Cerebellar nuclear complex (tissue), 1 donor: Measurements from ENCODE around the gene SLC23A1.

Source experiments
- DNase-seq, 2 experiments: peaks; one replicate each; lab custom pipeline; 2025; lab: John Stamatoyannopoulos, UW

Gene SLC23A1

DNA sequence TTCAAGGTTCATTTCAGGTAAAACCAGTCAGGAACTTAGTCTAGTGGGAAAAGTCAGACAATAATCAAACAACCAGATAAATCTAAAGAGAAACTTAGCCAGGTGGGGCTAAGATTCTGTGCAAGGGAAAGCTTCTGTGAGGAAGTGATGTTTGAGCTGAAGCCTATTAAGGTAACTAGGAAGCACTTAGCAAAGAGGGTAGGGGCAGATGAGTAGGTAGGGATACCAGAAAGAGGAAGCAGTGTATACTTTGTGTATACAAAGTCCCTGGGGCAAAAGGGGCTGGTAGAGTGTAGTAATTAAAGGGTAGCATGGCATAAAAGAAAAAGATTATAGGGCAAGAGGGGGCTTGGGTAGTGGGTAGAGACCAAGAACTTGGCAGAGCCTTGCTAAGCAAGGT lies 24.4 kb upstream of the SLC23A1 start:
- DNase-seq: no peak

DNA sequence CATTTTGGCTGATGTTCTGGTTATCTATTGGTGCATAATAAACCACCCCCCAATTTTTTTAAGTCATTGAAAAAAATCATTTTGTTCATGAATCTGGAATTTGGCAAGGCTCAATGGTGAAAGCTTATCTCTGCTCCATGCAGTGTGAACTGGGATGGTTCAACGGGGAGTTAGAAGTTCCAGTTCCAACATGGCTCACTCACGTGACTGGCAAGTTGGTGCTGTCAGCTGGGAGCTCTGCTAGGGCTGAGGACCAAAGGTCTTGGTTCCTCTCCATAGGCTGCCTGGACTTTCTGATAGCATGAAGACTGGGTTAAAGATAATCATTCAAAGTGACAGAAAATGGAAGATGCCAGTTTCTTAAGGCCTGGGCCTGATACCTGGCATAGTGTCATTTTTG lies 23.9 kb upstream of the SLC23A1 start:
- DNase-seq: no peak

DNA sequence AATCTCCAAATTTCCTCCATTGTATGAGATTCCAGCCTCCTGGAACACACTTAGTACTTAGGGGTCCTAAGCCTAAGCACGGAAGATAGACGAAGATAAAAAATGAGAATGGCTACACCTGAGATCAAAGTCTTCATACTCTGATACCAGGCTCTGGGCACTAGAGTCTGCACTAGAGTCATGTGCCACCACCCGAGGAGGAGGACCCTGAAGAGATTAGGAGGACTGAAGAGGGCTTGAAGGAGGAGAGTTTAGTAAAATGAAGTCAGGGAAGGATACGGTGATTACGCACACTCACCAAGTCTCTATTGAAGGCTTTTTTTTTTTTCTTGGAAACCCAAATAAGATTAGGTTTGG lies 21.4 kb upstream of the SLC23A1 start:
- no peak for DNase-seq

DNA sequence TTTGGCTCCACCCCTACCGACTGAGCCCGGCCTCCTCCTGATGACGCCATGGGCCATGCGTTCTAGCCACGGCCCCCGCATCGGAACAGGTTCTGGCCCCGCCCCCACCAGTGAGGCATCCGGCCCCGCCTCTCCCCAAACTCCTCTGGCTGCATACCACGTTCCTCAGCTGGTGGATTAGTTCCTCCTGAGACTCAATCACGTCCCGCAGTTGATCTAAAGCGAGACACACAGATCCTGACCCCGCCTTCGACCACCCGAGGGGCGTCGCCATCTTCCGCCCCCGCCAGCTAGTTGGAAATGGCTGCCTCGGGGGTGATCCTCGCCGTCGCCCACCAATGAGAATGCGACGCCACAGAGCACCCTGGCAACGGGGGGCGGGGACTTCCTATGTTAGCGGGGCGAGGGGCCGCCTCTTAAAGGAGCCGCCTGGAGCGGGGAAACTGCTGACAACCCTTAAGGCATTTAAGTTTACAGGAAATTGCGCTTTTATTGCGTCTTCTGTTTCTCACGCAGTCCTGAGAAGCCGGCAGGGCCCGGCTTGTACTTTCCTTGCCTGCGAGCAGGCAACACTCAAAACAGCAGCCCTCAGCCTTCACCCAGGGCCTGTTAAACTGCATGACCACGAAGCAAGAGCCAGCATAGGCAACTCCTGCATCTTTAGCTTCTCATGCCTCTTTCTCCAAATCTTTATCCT lies 20.8 kb upstream of the SLC23A1 start, which contains the start of gene SPATA24:
Gene SPATA24, minus strand, starts transcription at position 303 of the 697 bp plus-strand sequence. Its CDS starts 29 bp downstream, at position 274.
- peak; percentile 61 to 98 for DNase-seq

DNA sequence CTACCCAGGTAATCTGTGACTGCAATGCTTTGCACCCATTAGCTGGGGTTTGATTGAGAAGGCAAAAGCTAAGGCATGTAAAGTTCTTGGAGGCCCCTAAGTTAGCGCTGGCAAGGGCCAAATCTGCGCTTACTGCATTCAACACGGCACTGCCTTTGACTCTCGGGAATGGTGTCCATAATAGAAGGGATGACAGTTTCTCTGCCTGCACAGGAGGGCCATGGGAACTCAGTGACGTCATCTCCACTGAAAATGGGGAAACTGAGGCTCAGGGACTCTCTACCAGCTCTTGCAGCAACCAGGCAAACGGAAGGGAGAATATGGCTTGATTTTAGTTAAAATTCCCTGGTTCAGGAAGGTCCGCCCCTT lies 20.3 kb upstream of the SLC23A1 start:
- no peak for DNase-seq

DNA sequence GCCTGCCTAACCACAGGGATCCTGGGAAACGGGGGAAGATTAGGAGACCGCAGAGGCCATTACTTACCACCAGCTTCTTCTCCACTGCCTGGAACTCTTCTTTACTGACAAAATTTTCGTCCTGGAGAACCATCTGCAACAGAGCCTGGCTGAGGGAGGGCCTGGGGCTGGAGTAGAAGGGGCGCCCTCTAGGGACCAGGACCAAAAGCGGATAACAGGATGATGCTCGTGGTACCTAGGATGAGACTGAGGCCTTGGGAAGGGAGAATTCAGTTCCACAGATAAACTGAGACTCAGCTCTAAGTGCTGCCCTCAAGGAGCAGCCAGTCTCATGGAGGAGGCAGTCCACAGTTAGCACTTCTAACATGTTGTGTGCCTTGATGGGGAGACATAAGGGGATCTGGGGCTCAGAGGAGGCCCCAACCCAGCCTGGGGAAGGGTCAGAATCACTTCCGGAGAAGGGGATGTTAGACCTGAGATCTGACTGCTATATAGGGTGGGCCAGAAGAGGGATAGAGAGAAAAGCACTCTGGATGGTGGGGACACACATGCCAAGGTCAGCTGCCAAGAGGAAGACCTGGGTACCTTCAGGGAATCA lies 19.6 kb upstream of the SLC23A1 start:
- no peak for DNase-seq

DNA sequence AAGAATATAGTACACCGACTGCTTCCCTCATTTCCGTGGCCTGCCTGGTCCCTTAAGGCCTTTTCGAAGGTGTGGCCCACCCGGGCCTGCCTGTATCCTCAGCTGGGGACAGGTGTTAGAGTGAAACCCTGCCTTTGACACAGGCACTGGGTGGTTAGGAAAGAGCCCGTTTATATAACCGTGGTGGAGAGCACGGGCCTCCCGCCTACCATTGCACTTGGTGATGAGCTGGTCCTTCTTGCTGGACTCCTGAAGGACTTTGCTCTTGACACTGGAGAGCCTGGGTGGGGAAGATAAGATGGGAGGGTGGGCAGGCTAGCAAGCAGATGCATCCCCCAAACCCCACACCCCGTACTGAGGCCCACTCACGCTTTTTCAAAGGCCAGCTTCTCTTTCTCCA lies 18.4 kb upstream of the SLC23A1 start:
- DNase-seq: no peak

DNA sequence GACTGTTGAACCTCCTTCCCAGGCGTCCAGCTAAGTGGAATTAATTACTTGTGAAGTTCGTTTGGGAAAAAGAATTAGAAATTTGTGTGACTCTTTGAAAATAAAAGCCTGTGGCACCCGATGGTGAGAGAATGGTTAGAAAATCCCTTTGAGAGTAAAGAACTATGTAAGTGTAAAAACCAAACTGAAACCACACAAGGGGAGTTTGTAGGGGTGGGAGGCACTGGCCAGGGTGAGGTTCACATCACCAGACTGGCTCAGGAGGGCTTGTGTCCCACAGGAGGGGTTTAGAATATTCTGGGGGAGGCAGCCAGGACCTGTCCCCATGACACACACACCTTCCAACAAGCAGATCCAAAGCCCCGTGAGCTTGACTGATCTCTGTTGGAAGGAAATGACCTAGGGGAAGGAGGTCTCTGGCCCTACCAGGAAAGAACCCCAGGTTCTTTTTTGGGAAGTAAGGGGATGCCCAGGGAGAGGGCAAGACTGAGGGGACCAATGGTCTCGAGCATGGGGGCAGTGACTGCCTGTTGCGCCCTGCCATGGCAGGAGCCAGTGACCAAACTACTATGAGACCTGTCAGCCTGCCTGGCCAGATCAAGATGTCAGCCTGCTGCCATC lies 16.5 kb upstream of the SLC23A1 start:
- DNase-seq: no peak

DNA sequence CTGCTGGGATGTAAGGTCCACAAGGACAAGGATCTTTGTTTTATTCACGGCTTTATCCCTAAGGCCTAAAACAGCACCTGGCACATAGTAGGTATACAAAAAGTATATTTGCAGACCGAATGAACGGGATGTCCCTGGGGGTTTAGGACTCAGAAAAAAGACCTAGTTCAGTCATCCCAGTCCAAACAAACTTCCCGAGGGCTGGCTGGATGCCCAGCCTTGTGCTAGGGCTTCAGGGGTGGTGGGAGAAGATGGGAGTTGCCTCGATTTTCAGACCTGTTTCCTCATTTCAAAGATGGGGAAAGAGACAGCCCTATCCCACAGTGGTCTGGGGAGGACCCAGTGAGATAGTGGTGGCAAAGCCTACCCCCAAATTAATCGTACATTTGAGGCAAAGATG lies 14.8 kb upstream of the SLC23A1 start:
- no peak for DNase-seq

DNA sequence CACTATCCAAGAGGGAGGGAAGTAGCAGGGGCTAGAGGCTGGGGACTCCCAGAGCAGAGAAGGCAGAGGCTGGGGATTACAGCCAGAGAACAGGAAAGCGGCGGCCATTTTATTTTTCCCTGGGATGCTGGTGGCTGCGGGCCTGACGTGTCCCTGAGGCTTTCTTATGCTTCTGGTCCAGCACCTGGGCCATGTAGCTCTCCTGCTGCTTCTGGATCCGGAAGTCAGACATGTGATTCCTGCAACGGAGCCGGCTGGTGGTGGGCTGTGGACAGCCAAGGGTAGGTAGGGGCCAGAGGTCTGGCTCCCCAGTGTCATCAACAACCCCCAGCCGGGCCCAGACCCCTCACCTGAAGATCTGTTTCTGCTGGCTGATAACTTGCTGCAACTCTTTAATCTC lies 13.6 kb upstream of the SLC23A1 start:
- no peak for DNase-seq

DNA sequence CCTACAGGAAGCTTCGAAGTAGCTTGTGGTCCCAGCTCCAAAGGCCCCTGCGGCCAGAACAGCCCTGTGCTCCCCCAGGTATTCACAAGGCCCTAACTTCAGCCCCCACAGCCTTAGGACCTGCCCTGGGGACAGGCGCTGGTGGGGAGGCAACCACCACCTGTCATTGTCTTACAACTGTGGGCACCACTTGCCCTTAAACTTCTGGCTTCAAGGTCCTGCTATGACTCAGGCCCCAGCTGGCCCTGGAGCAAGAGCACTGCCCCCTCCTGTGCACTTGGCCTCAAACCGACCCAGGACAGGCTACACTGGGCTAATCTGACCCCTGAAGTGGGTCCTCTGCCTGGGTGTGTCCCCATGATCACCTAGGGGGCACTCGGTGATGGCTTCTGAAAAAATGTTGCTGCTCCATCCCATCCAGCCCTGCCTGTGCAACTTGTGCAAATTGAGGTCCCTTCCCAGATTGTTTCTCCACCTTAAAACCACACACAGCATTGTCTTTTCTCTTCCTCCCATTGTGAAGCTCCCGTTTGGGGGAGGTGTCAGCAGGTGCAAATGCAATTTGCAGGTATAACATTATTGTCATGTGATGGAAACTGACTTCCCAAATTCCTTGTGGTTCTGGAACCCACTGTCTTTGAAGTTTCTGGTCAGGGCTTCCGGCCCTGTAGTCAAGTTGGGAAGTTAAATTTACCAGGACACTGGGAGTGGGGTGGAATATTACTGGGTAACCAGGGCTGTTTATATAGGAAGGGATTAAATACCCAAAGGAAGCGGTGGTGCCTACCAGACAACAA lies 12.9 kb upstream of the SLC23A1 start:
- no peak for DNase-seq

DNA sequence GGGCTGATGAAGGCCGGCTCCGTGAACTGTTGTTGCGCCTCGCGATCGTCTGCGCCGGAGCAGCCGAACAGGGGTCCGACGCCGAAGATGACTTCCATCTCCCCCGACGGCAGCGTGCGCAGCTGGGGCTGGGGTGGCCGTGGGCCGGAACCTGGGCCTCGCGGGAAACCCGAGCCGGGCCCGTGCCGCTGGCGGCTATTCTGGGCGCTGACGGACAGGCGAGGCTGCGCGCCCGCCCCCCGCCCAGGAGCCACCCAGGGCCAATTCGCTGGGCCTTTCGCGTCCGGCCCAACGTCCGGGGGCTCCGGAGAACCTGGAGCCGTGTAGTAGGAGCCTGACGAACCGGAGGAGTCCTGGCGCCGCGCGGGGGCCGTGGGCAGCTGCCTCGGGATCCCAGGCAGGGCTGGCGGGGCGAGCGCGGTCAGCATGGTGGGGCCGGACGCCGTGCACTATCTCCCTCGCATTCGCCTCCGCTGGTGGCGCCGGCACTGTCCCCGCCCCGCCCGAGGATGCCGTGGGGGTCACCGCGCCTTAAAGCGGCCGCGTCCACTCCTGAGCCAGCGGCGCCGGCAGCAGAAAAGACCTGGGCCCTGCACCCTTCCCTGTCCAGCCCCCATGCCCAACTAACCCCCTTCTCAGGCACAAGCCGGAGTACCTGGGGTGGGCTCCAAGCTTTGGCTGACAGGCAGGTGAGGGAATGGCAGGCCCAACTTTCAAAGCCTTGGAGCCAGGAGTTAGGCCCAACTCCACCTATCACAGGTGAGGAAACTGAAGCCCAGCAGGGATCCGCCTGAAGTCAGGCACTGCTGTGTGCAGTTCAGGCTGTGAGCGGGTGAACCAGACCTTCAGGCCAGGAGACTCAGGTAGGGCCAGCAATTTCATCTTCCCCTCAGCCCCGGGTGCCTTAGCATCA lies 11.8 kb upstream of the SLC23A1 start, which contains the start of gene PROB1:
Gene PROB1, minus strand, starts transcription at position 451 of the 913 bp plus-strand sequence. Its CDS starts 23 bp downstream, at position 428.
- DNase-seq: no peak

DNA sequence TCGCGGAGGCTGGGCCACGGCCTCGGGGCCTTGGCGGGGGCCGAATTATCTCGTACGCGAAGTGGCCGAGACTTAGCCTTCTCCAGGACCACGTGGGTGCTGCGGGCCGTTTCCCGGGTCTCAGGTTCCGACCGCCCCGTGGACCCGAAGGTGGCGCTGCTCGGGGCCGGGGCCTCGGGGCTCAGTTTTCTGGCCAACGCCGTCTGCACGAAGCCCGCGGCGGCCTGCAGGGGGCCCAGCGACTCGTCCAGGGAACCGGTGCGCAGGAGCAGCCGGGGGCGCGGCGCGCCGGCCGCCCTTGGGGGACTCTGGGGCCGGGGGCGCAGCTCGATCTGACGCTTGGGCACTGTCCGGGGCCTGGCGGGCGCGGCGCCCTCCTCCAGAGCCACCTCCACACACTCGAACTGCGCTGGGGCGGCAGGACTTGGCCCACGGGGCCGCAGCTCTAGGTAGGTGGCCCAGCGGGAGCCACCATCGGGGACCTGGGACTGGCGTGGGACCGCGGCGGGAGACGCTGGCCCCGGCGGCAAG lies 11.1 kb upstream of the SLC23A1 start:
- no peak for DNase-seq

DNA sequence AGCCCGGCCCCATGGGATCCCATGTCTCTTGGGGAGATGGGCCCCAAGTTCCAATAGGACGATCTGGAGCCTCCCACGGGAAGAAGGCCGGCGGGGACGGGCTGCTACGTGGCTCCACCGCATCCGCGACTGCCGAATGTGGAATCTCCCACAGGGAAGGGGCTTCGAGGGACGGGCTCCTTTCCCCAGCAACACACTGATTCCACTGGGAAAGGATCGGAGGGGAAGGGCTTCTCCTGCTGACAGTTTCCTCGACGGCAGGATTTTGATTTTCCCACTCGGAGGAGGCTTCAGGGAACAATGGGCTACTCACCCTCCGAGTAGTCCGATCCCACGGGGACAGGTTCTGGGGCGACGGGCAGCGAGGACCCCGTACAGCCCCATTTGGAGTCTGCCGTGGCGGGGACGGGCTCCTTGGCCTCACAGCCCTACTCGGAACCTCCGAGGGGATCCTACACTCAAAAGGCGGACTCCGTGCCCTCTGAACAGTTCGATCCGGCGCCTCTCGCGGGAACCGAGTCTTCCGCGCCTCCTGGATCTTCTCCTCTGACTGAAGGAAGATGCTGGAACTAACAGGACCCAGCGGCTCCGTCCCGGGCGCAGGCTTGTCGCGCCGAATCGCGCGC lies 10.5 kb upstream of the SLC23A1 start:
- DNase-seq: no peak

DNA sequence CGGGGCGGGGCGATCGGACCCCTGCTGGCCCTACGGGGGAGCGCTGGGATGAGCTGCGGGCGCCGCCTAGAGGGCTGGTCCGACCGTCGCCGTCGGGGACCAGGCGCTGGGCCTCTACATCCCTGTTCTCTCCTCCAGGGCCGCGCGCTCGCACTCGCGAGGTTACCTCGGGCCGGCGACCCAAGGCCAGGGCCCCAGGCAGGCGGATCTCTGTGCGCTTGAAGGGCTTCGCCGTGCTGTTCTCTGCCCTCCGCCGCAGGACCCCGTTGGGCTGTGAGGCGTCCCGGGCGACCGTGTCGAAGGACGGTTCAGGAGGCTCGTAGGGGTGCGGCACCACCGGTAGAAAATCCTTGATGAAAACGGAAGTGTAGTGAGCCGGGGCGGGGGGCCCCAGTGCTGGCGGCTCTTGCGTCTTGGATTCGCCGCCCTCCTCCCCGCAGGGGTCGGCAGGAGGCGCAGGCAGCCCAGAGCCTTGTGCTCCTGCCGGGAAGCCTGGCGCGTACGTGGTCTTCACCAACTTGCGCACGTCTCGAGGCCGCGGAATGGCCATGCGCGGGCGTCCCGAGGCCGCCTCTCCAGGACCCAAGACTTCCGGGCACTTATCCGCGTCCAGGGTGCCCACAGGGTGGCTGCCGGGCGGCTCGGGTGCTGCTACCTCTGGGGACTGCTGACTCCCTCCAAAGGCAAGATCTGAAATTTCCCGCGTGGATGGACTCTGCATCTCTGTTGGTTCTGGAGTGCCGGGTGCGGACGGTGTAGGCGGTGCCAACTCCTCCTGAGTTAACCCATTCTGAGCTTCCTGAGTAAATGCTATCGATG lies 9.8 kb upstream of the SLC23A1 start:
- DNase-seq: no peak

DNA sequence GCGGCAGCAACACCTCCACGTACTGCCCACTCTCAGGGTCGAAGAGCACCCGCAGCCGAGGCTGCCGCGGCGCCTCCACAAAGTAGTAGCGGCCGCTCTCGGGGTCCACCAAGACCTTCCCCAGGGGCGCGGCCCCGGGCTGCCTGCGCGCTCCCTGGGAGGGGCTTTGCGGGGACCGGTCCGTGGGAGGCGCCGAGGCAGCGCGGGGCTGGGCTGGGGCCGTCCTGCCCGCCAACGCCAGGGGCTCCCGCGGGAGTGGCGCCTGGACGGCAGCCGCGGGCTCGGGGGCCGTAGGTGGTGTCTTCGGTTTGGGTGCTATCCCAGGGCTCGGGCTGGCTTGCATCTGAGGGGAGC lies 9.2 kb upstream of the SLC23A1 start:
- DNase-seq: no peak

DNA sequence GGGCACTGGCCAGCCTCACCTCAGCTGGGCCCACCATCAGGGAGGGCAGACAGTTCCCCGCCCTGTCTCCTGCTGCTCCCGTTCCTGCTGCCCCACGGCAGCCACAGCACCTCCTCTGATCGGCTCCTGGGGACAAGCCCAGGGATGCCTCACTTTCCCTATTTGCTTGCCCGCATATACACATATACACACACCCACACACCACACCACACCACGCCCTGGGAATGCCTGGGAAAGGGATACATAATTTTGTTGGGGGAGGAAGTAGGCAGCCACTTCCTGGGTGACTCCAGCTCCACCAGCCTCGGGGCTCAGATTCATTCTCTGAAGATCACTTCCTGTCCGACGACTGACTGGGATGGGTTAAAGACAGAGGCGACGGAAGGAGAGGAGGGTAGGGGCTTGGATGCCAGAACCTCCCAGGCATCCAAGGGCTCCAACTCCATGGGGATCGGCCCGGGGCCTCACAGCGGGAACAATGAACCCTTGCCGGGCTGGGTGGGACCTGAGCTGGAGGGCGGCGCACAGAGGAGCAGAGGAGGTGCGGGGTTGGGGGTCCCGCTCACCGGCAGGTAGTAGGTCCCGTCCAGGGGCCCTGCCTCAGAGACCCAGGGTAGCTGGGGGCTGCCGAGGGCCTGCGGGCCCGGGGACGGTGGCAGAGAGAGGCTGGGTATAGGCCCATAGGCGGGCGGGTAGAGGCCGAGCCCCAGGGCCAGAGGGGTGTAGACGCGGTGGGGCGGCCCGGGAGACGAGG lies 8.7 kb upstream of the SLC23A1 start:
- no peak for DNase-seq

DNA sequence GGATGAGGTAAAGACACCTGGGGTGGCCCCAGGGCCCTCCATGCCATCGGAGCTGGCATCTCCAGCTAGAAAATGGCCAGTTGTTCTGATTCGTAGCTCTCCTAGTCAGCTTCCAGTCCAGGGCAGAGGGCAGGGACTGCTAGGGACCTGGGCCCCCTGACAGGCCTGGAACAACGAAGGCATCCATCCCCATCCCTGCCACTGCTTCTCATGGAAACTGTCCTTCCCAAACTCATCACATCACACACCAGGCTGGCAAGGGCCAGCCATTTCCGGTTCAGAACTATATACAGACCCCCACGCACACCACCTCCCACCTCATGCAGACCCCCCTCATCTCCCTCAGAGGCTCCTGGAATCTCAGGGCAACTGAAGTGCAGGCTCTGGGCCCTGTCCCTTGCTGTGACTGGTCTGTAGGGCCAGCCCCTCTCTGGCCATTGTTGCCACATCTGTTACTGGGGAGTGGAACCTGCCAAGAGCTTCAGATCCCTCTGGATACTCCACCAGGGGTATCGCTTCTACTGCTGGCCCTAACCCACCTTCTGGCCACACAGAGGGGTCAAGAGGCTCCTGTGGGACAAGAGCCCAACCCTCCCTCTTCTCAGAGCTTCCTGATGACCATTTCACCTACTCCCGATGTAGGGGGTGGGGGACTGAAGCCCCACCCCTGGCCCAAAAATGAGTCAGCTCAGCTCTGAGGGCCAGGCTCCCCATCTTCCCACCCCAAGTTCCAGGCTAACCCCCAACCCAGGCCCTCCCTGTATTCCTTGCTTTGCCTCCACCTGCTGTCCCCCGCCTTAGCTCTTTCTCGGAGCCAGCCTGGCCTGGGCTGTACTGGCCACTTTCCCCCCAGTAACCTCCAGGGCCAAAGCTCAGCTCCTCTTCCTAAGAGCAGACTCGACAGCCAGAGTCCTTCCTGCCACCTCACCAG lies 7.8 kb upstream of the SLC23A1 start:
- no peak for DNase-seq
